ENCODE data around the gene SPON2.

Gene SPON2

GRCh38 chr4:1208970-1209704 lies 36.8 kb upstream of the SPON2 start:
- in situ Hi-C loops (cut with MboI; ENCODE audit: low sequenced_read_pairs) = no loop called here

DNA sequence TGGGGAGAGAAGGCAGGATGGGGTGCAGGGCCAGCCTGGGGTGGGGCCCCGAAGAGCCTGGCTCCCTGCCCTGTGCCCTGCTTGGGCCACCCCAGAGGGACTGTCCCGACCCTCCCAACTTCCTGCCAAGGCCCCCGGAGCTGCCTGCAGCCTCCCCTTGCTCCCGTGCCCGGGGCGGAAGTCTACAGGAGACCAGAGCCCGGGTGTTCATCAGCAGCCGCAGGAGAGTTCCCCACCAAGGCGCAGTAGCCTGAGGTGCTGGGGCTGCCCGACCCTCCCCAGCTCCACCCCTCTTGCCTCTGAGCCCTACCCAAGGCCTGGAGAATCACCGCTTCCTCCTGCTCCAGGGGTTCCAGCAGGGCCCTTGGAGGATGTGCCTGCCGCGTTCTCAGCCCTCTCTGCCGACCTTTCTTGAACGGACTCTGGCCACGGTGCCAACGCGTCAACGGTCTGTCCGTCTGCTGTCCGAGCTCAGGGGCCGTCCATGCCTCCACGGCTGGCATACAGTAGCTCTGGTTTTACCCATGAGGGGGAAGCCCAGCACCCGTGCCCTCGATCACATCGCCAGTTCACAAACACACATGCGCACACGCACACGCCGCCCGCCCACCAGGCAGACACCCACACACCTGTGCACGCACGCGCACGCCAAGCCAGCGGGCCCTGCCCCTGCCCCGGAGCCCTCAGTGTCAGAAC lies 36.0 kb upstream of the SPON2 start:
- in situ Hi-C loops (cut with MboI; ENCODE audit: low sequenced_read_pairs) = no loop called here

- in situ Hi-C loops (cut with MboI; ENCODE audit: low sequenced_read_pairs) = no loop called here
These were observed 35.4 kb upstream of the SPON2 start for GRCh38 chr4:1207603-1208265.

GRCh38 chr4:1207157-1207470 lies 34.7 kb upstream of the SPON2 start:
- in situ Hi-C loops (cut with MboI; ENCODE audit: low sequenced_read_pairs) = no loop called here

GRCh38 chr4:1206299-1207156 lies 34.1 kb upstream of the SPON2 start:
- in situ Hi-C loops (cut with MboI; ENCODE audit: low sequenced_read_pairs) = no loop called here

GRCh38 chr4:1205586-1206298 lies 33.4 kb upstream of the SPON2 start:
- in situ Hi-C loops (cut with MboI; ENCODE audit: low sequenced_read_pairs) = no loop called here

DNA sequence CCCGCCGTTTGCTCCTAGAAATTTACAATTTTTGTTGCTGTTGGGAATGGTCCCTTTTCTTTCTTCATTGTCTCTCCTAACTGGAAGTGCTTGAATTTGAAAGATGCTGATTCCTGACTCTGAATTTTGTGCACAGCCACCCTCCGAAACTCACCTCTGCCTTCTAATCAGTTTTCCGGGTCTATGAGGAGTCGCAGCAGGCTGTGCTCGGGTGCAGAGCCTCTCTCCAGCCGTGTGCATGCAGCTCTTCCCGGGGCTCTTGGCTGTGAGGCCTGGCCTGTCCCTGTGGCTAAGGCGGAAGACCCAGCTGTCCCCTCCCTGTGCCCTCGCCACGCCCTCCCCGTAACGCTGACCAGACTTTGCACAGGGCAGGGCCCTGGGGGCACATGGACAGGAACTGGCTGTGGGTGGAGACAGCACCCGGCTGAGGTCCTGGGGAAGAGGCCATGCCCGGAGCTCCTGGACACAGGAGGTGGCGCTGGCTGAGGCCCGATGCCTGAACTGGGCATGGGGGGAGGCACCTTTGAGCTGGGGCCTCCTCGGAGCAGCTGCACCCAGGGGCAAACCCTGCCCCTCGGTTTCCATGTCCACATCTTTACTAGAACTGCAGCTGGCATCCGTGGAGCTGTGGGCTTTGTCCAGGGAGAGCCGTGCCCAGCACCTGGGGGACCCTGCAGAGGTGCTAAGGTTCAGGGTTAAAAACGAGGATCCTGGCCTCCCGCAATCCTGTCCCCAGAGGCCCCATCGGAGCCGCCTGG lies 32.6 kb upstream of the SPON2 start:
- in situ Hi-C loops (cut with MboI; ENCODE audit: low sequenced_read_pairs) = no loop called here

DNA sequence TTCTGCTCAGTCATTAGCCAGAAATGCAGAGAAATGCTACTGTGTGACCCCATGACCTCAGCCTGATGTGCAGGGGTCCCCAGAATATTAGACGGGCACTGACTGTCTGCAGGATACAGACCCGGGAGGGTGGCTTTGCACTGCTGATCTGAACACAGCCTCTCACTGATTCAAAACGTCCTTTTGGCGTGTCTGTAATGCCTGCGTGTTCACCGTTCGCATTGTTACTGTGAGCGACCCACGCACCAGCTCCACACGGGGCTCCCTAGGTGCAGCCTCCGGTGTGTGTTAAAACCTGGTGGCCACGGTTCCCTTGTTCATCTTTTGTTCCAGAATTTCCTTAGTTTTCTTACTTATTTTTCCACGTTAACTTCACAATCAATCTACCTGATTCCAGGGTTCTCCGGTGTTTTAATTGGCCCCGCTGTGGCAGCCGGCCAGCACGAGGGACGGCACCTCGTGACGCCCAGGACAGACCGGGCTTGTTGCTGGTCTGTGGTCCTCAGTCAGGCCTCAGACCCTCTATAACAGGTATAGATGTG lies 32.0 kb upstream of the SPON2 start:
- in situ Hi-C loops (cut with MboI; ENCODE audit: low sequenced_read_pairs) = no loop called here

DNA sequence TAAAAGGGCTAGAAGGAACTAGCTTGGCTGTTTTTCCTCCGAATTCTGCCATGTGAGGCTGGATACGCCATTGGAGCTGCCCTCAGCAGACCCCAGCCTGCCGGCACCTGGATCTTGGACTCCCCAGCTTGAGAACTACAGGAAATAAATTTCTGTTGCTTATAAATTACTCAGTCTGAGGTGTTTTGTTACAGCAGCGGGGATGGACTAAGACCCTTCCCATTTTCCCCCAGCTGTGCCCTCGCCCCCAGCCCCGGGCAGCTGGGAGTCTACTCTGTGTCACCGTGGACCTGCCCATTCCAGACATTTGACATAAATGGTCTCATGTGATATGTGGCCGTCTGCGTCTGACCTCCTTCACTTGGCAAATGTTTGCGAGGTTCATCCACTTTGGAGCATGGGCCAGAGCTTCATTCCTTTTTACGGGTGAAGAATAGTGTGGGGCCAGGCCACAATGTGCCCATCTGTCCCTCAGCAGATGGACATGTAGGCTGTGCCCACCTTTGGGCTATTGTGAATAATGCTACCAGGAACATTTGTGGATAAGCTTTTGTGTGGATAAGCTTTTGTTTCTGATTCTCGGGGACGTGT lies 30.7 kb upstream of the SPON2 start:
- in situ Hi-C loops (cut with MboI; ENCODE audit: low sequenced_read_pairs) = no loop called here

DNA sequence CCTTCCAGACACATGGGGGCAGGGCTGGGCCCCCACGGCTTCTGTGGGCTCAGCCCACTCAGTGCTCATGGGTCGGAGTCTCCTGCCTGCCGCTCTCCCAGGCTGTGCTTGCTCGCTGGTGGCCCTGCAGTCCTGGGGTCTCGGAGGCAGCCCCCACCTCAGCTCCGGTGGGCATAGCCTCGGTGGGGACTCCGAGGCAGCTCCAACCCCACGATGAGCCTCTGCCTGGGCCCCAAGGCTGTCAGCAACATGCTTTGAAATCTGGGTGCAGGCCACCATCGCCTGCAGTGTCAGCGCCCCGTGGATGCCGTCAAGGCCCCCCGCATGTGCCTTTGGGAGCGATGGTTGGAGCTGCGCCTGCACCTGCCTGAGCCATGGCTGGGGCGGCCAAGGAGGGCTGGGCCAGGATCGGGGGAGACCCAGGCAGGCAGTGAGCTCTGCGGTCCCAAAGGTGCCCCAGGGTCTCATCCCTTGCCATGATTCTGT lies 30.2 kb upstream of the SPON2 start:
- in situ Hi-C loops (cut with MboI; ENCODE audit: low sequenced_read_pairs) = no loop called here

GRCh38 chr4:1201851-1202525 lies 29.6 kb upstream of the SPON2 start:
- in situ Hi-C loops (cut with MboI; ENCODE audit: low sequenced_read_pairs) = no loop called here

DNA sequence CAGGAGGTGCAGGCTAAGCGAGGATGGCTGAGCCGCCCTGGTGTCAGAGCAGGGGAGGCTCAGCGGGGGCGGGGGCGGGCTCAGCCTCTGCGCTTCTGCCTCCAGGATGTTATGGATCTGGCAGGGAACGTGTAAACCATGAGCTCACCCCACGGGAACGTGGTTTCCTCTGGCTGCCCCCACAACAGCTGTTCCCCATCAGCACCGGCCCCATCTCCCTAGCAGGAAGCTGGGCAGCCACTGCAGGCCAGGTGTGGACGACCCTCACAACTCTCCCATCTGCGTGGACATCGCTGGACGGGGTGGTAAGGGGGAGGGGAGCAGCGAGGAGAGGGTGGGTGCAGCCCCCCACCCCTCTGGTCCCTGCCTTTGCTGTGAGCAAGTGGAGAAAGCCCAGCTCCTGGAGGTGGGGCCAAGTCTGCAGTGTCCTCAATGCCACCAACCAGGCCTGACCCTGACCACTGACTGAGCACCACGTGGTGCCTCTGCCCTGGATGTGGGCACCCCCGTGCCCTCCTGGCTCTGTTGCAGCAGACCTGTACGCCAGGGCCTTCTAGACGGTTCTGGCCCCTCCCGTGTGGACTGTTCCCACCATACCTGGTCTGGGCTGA lies 28.1 kb upstream of the SPON2 start:
- in situ Hi-C loops (cut with MboI; ENCODE audit: low sequenced_read_pairs) = no loop called here

DNA sequence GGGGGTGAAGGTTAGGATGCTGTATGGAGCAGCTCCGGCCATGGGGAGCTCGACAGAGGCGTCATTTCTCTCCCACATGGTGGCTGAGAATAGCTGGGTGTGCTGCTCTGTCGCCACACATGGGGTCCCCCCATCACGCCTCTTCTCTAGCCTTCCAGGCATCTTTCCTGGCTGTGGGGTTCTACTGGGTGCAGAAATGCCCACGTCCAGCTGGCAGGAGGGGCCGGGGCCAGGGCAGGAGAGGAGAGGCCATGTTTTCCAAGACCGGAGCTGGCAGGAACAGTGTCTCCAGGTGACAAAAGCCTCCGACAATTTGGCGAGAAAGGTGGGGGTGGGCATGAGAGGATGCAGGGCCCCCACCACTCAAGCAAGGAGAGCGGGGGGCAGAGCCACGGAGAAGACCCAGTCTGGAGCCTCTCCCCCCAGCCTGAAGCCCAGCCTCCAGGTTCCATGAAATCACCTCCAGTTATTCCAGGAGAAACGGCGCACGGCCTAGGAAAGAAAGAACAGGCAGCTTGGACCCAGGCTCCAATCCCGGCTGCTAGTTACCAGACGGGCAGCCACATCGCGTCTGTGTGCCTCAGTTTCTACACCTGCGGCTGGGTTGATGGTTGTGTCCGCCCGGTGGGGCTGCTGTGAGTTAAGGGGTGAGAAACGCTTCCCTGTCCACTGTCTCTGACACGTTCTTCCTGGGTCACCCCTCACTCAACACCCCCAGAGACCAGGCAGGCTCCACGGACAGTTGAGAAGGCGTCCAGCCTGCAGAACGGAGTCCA lies 27.4 kb upstream of the SPON2 start:
- in situ Hi-C loops (cut with MboI; ENCODE audit: low sequenced_read_pairs) = no loop called here

GRCh38 chr4:1198098-1198844 lies 25.9 kb upstream of the SPON2 start:
- in situ Hi-C loops (cut with MboI; ENCODE audit: low sequenced_read_pairs) = no loop called here

GRCh38 chr4:1196421-1197183 lies 24.2 kb upstream of the SPON2 start:
- in situ Hi-C loops (cut with MboI; ENCODE audit: low sequenced_read_pairs) = no loop called here

- in situ Hi-C loops (cut with MboI; ENCODE audit: low sequenced_read_pairs) = no loop called here
These were observed 23.6 kb upstream of the SPON2 start for GRCh38 chr4:1195891-1196401.
